ENCODE results near the gene LSM8.
"Not testable (repeated sequence)": the region's sequence is repeated elsewhere in the genome, so short reads cannot be mapped to it uniquely, and the experiment has no call there.

GRCh38 chr7:118240320-118240719, 56.4 kb downstream of the LSM8 start:
- TF ChIP-seq CTCF (IDR thresholded peaks at IDR 0.05; ENCODE audit: low read depth, low read length); EZH2phosphoT487 (IDR thresholded peaks at IDR 0.05; ENCODE audit: low read depth): not testable (repeated sequence)

All from OCI-LY3 (cell line).